Fibroblast of pulmonary artery (primary cell): Measurements from ENCODE around the gene ZFPM1.

ENCODE experiments used
- DNase-seq: peaks from one replicate; pipeline ENCODE4 v3.0.0-alpha.2; 2010; ENCODE audit warnings: low read depth
- H3K4me3 ChIP-seq: replicated peaks from 2 replicates; pipeline ENCODE4 v1.5.1; 2011; ENCODE audit warnings: low read depth, mild to moderate bottlenecking, control low read depth, low read length, moderate library complexity
- CTCF ChIP-seq: IDR thresholded peaks from 2 replicates; pipeline ENCODE4 v1.5.1; 2011; ENCODE audit warnings: mild to moderate bottlenecking, control low read depth, low read length, inconsistent platforms; ENCODE audit errors: missing control alignments

The ZFPM1 gene

GRCh38 chr16:88418869-88419268, 34.2 kb upstream of the ZFPM1 start:
- no peak for TF ChIP-seq CTCF
- DNase-seq, result no peak
- H3K4me3 ChIP-seq, result no peak overlapping the region

GRCh38 chr16:88419790-88420189, 33.3 kb upstream of the ZFPM1 start:
- H3K4me3 ChIP-seq, result no peak overlapping the region
- DNase-seq, result no peak

GRCh38 chr16:88420496-88420895, 32.6 kb upstream of the ZFPM1 start:
- no peak for DNase-seq

More at GRCh38 chr16:88419790-88420189, 33.3 kb upstream of the ZFPM1 start:
- TF ChIP-seq CTCF, result no peak

GRCh38 chr16:88421301-88421700, 31.8 kb upstream of the ZFPM1 start:
- no peak for DNase-seq
- no peak overlapping the region for H3K4me3 ChIP-seq
- no peak for TF ChIP-seq CTCF

More at GRCh38 chr16:88420496-88420895, 32.6 kb upstream of the ZFPM1 start:
- H3K4me3 ChIP-seq, result no peak overlapping the region
- TF ChIP-seq CTCF, result no peak

- no peak for DNase-seq
- H3K4me3 ChIP-seq, result no peak overlapping the region
- no peak for TF ChIP-seq CTCF
These were observed 31.1 kb upstream of the ZFPM1 start for GRCh38 chr16:88421871-88422433.

- no peak overlapping the region for H3K4me3 ChIP-seq
- TF ChIP-seq CTCF, result no peak
- no peak for DNase-seq
These were observed 30.2 kb upstream of the ZFPM1 start for GRCh38 chr16:88422733-88423447.

GRCh38 chr16:88423448-88423850, 29.6 kb upstream of the ZFPM1 start:
- DNase-seq, result no peak
- H3K4me3 ChIP-seq, result no peak overlapping the region
- TF ChIP-seq CTCF, result no peak
